GM18858 (cell line): ENCODE measurements around the gene RTN4IP1.
A peak's percentile ranks its signal among the peaks of the same experiment; 100 is the strongest.
"Not testable (repeated sequence)": the region's sequence is repeated elsewhere in the genome, so short reads cannot be mapped to it uniquely, and the experiment has no call there.

Experiments
- ATAC-seq: cut with Tn5 transposase; IDR thresholded peaks from one replicate; pipeline ENCODE4 v1.9.1; 2021; ENCODE audit not compliant: unreplicated experiment

The RTN4IP1 gene

GRCh38 chr6:106628658-106629102 lies 618 bp downstream of the RTN4IP1 start:
- peak; percentile 11 for ATAC-seq

DNA sequence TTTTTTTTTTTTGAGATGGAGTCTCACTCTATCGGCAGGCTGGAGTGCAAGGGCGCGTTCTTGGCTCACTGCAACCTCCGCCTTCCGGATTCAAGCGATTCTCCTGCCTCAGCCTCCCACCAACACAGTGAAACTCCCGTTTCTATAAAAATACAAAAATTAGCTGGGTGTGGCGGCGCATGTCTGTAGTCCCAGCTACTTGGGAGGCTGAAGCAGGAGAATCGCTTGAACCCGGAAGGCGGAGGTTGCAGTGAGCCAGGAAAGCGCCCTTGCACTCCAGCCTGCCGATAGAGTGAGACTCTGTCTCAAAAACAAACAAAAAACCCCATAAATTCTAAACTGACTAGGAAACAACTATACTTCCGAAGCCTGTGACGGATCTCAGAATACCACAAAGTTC lies 1.5 kb downstream of the RTN4IP1 start:
- ATAC-seq, result not testable (repeated sequence)

DNA sequence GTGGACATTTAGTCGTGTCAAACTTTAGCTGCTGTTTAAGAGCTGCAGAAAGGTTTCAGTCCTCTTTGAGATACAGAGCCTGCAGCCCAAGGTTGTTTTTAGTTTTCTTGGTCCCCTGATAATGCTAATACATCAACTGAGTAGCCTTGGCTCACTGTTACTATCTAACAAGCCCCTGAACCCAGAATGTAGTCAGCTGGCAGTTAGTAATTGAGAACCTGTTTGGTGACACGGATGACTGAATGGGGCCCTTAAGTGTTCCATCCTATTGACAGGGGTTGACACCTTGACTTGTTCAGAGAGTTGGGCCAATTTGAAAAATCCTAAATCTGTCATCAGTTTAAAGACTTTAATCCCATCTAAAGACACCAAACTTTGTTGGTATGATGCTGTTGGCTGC lies 2.8 kb downstream of the RTN4IP1 start:
- ATAC-seq, result no peak

DNA sequence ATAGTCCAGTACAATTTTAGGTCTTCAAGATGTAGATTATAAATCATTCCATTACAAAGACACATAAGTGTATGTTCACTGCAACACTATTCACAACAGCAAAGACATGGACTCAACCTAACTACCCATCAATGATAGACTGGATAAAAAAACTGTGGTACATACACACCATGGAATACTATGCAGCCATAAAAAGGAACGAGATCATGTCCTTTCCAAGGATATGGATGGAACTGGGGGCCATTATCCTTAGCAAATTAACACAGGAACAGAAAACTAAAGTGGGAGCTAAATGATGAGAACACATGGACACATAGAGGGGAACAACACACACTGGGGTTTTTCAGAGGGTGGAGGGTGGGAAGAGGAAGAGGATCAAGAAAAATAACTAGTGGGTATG lies 6.3 kb downstream of the RTN4IP1 start:
- no peak for ATAC-seq

DNA sequence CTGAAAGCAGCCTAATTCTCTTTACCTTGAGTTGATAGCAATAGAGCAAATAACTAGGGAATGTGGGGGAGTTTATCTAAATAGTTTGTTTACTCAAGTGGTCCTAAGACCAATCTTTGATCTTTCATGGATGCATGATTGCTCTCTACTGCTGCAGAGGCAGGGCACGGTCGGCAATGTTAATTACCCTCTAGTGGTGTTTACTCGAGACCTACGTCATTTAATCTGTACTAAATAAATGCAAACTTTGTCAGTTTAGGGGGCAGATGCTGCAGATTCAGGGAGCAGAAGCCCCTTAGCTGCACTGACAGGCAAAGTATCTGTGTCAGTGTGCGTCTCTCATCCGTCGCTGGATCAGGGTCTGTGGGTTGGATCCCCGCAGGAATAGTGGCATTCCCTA lies 6.9 kb downstream of the RTN4IP1 start:
- ATAC-seq, result no peak

- no peak for ATAC-seq
These were observed 8.2 kb downstream of the RTN4IP1 start for GRCh38 chr6:106620931-106621672.

DNA sequence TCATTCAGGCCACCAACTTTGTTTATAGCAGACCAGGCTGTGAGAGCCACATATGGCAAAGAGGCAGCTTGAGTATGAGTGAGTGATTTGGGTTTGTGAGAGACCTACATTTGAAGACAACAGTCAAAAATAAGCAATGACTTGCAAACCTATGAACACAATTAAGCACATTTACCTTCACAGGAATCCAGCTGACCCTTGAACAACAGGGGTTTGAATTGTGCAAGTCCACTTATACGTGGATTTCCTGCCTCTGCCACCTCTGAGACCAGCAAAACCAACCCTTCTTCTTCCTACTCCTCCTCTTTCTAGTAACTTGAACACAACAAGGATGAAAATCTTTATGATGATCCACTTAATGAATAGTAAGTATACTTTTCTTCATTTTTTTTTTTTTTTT lies 10.1 kb downstream of the RTN4IP1 start:
- no peak for ATAC-seq

DNA sequence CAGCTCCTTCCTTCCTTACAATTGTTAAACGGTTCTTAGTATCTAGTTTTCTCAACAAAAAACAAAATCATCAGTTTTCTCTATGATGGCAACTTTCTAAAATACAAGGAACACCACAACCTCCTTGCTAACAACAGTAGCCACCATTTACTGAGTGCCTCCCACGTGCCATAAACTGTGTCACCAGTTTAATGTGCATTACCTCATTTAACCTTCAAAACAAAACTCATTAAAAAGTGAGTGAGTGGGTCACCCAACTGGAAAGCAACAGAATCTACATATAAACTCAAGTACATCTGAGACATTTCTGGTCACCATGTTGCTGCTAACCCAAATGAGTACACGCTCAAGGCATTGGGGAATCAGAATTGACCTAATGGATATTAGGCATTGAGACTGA lies 11.0 kb downstream of the RTN4IP1 start:
- no peak for ATAC-seq

GRCh38 chr6:106617857-106618256 lies 11.4 kb downstream of the RTN4IP1 start:
- no peak for ATAC-seq

DNA sequence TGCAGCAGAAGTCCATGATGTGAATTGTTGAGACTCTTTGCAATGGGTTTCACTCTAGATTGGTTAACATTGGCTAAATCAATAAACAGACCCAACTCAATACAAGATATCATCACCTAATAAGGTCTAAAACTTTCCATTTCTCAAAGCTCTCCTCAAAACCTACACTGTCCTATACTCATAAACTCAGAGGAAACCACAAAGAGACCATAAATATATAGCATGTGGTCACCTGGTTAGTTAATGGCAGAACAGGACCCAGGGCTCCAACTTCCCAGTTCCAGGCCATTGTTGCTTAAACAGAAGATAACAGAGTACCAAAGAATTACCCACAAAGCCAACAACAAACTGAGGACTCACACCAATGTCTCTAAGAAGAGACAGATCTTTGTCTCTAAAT lies 12.0 kb downstream of the RTN4IP1 start:
- ATAC-seq, result no peak

DNA sequence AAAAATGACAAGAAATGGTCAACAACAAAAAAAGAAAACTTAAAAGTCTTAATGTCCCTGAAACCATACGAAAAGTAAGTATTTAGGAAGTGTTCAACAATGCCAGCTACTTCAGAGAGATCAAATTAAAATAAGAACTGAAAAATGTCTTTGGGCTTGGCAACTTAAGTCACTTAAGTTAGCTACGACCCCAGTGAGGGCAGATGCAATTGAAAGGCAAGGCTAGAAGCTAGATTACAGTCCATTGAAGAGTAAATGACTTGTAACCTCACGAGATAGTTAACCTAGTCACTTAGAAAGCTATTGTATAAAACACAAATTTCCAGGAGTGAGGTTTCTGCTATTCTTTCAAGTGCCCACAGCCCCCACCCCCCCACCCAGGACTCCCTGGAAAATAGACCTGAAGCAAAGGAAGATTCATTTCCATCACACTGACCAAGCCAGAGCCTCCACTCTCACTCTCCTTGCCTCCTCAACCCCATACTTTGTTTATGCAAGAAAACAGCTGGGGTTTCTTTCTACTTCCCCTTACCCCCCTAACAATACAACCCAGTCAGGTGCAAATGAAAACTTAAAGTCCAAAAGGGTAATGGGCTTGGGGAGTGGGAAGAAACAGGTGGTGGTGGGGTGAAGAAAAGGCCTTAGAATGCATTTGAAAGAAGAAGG lies 14.6 kb downstream of the RTN4IP1 start:
- no peak for ATAC-seq

- ATAC-seq, result no peak
These were observed 15.1 kb downstream of the RTN4IP1 start for GRCh38 chr6:106614166-106614565.

- ATAC-seq, result no peak
These were observed 15.7 kb downstream of the RTN4IP1 start for GRCh38 chr6:106613590-106613989.

DNA sequence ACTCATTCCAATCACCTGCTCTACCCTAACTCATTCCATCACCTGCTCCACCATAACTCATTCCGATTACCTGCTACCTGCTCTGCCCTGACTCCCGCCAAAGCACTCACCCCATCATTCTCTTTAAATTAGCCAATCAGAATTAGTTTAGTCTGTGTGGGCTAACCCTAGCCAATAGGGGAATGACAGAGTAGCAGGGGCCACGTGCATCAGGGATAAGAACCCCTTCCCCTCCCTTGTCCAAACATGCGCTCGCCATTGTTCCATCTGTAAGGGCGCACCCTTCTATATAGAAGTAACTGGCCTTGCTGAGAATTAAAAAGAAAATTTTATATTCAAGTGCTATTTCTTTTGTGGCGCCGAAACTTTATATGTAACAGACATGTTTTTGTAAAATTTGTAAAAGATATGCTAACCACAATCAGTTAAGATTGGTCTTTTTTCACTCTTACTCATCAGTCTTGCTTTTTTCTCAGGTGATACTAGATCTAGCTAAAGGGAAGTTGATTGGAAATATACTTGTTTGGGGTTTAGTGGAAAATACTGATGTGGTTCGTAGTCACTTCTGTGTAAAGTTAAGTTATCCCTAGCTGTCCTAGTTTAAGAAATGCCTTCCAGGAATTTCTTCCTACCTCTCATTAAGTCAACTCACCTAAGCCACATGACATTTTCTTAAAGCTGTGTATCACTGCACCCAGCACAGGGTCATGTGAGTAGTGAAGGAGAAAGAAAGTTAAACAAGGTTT lies 16.5 kb downstream of the RTN4IP1 start:
- no peak for ATAC-seq

DNA sequence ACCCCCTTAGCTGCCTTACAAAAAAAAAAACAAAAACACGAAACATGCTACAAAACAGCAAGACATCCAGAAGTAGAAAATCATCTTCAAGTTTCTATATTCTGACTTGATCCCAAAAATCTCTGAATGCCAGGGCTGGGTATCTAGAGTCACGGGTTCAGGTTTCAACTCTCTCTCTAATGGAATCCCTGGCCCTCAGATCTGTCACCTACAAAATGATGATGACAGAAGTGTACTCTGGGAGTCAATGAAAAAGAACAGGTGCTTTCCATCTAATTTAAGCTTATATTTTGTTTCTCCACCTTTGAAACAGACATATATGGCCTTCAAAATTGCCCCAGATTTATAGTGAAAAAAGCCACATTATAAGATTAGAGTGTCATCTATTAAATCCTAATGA lies 18.3 kb downstream of the RTN4IP1 start:
- ATAC-seq, result no peak

GRCh38 chr6:106609699-106610098 lies 19.6 kb downstream of the RTN4IP1 start:
- no peak for ATAC-seq

DNA sequence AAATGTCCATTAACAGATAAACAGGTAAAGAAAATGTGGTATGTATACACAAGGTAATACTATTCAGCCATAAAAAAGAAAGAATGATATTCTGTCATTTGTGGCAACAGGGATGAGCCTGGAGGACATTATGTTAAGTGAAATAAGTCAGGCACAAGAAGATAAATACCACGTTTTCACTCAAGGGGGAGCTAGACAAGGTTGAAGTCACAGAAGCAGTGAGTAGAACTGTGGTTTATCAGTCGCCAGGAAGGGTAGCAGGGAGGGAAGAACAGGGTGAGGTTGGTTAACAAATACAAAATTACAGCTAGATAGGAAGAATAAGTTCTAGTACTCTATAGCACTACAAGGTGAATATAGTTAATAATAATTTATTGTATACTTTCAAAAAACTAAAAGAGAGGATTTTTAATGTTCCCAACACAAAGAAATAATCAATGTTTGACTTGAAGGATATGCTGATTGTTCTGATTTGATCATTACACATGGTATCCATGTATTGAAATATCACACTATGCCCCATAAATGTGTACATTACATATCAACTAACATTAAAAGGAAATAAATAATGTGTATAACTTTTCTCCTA lies 21.1 kb downstream of the RTN4IP1 start:
- ATAC-seq, result peak; percentile 67

DNA sequence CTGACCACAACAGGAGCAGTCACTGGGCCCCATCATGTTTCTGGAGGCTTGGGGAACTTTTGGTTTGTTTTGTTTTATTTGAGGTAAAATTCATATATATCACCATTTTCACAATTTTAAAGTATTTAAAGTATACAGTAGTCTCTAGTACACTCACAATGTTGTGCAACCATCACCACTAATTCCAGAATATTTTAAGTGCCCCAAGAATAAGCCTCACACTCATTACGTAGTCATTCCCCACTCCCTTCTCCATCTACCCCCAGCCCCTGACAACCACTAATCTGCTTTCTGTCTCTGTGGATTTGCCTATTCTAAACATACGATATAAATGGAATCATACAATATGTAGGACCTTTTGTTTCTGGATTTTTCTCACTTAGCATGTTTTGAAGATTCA lies 29.0 kb downstream of the RTN4IP1 start:
- no peak for ATAC-seq

DNA sequence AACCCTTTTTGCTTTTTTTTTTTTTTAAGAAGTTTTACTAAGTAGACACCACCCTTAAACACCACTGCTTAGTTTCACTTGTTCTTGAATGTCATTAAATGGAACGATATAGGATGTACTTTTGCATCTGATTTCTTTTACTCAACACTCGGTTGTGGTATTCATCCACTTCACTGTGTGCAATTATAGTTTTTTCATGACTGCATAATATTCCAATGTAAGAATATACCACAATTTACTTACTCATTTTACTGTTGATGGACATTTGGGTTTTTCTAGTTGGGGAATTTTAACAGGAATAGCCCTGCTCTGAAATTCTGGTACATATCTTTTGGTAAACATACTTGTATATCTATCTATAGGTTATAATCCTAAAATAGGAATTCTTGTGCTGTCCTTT lies 29.9 kb downstream of the RTN4IP1 start:
- no peak for ATAC-seq

GRCh38 chr6:106591111-106591825 lies 38.0 kb downstream of the RTN4IP1 start:
- ATAC-seq, result no peak

DNA sequence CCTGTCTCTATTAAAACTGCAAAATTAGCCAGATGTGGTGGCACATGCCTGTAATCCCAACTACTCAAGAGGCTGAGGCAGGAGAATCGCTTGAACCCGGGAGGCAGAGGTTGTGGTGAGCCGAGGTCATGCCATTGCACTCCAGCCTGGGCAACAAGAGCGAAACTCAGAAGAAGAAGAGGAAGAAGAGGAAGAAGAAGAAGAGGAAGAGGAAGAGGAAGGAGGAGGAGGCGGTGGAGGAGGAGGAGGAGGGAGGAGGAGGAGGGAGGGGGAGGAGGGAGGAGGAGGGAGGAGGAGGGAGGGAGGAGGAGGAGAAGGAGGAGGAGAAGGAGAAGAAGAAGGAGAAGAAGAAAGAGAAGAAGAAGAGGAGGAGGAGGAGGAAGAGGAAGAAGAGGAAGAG lies 40.4 kb downstream of the RTN4IP1 start:
- ATAC-seq, result not testable (repeated sequence)
